IMR-90 (cell line): Measurements from ENCODE around the gene TMEM14A. TPM values are rescaled to one million over a fixed set of nuclear protein-coding genes. Genes with fewer than 3 reads are reported as not detected.

Experiments used
- microRNA-seq, 2 experiments: library from miRNA; stranded (forward) in 1 of 2; unstranded in 1 of 2; fragments of 10-50 nt in 1 of 2; fragments of <30 nt in 1 of 2; gene quantifications in 1 of 2; microRNA quantifications in 1 of 2; one replicate each; pipeline versions ENCODE3 to v1.1.0; 2013 to 2020; ENCODE audit not compliant: insufficient read depth in 1 of 2, insufficient read length in 1 of 2, unreplicated experiment in 1 of 2
- polyA plus RNA-seq, 3 experiments: library from polyadenylated mRNA; depleted of rRNA; stranded (reverse); fragments of >200 nt; gene quantifications; 2 replicates each; pipeline ENCODE4 v1.2.3, GENCODE V29; 2012; ENCODE audit warnings: low replicate concordance in 1 of 3
- small RNA-seq, 5 experiments: library from RNA; depleted of rRNA; stranded (forward); fragments of <200 nt; gene quantifications; one replicate each; pipeline ENCODE3, GENCODE V24; 2012
- total RNA-seq: library from RNA; depleted of rRNA; stranded (reverse); fragments of >200 nt; gene quantifications from 2 replicates; pipeline ENCODE4 v1.2.3, GENCODE V29; 2012; rRNA removed

TMEM14A gene
- total and polyA plus RNA-seq, 2 of the 4 experiments (the other 2 are of a cell fraction), result 18.5 to 25.1 TPM

Small RNAs within 50 kb of the gene (microRNA-seq; reads per million reads assigned to microRNA genes)
- not detected for gene AL109918.2 (ENCODE audit: insufficient read depth, insufficient read length)

Small RNAs within 50 kb of the gene (small RNA-seq; reads per million reads assigned to genes)
- gene AL109918.2, result 0 reads per million in 5 experiments

Other genes with a start within 250 kb of the TMEM14A start
- 77.2 and 81.1 TPM in 2 replicates for gene TRAM2, start 94.1 kb upstream of the TMEM14A start, total RNA-seq
- 94.2 and 95.7 TPM in 2 replicates for gene TRAM2, start 94.1 kb upstream of the TMEM14A start, polyA plus RNA-seq (2012; rRNA removed)
- not detected in 2 replicates for gene GSTA2, start 92.4 kb downstream of the TMEM14A start, total RNA-seq
- gene GSTA2, start 92.4 kb downstream of the TMEM14A start, polyA plus RNA-seq (2012; rRNA removed), result not detected in 2 replicates
- gene GSTA1, start 132.7 kb downstream of the TMEM14A start, total RNA-seq, result 0.18 and 0.28 TPM in 2 replicates
- gene GSTA1, start 132.7 kb downstream of the TMEM14A start, polyA plus RNA-seq (2012; rRNA removed), result 0.31 and 0.32 TPM in 2 replicates
- not detected in 2 replicates for gene GSTA5, start 169.7 kb downstream of the TMEM14A start, total RNA-seq
- not detected in 2 replicates for gene GSTA5, start 169.7 kb downstream of the TMEM14A start, polyA plus RNA-seq (2012; rRNA removed)
- not detected in 2 replicates for gene GSTA3, start 238.6 kb downstream of the TMEM14A start, total RNA-seq
- not detected in 2 replicates for gene GSTA3, start 238.6 kb downstream of the TMEM14A start, polyA plus RNA-seq (2012; rRNA removed)